ENCODE measurements around the gene SAXO2. TPM values are rescaled to one million over a fixed set of nuclear protein-coding genes. Genes with fewer than 3 reads are reported as not detected.

SAXO2 gene
- polyA plus RNA-seq, 3 donors: not detected

GRCh38 chr15:82303956-82304777, 41.5 kb downstream of the SAXO2 start:
- H3K9me3 ChIP-seq (replicated peaks in 1 of 2; ENCODE audit: control insufficient read depth in 1 of 2, insufficient read depth in 1 of 2, low read length in 2 of 2): no peaks in the 10 kb centered on the region
- no peaks in the 10 kb centered on the region for H4K20me1 ChIP-seq (ENCODE audit: insufficient read depth, low read length)
- Mint-ChIP-seq H3K36me3 (no peaks in the 10 kb centered on the region), H3K9me3 (no peaks in the 10 kb centered on the region), H3K4me1 (no peaks in the 10 kb centered on the region), H3K4me3 (no peak overlapping the region), H3K27ac (peak overlapping the region in 1 of 7 donors; percentile 28), H3K27me3 (ENCODE audit: low read depth in 3 of 3) (peaks cover 0 to 2% (median 0%) of the 10 kb centered on the region in 3 donors)
- no peak overlapping the region for H3K9ac ChIP-seq (ENCODE audit: insufficient read depth, low read length, poor library complexity, severe bottlenecking)
- no peaks in the 10 kb centered on the region for H3K4me1 ChIP-seq (ENCODE audit: control insufficient read depth in 1 of 2, insufficient read depth in 2 of 2, low read length in 2 of 2)
- WGBS (ENCODE audit: insufficient coverage): 87% methylated on average over 4 of the region's 12 CpGs
- DNase-seq: no peak
- intact Hi-C loops (cut with micrococcal nuclease): no loop called here
- H3K79me2 ChIP-seq (ENCODE audit: insufficient read depth, low read length): no peaks in the 10 kb centered on the region
- TF ChIP-seq, protein P1, sequence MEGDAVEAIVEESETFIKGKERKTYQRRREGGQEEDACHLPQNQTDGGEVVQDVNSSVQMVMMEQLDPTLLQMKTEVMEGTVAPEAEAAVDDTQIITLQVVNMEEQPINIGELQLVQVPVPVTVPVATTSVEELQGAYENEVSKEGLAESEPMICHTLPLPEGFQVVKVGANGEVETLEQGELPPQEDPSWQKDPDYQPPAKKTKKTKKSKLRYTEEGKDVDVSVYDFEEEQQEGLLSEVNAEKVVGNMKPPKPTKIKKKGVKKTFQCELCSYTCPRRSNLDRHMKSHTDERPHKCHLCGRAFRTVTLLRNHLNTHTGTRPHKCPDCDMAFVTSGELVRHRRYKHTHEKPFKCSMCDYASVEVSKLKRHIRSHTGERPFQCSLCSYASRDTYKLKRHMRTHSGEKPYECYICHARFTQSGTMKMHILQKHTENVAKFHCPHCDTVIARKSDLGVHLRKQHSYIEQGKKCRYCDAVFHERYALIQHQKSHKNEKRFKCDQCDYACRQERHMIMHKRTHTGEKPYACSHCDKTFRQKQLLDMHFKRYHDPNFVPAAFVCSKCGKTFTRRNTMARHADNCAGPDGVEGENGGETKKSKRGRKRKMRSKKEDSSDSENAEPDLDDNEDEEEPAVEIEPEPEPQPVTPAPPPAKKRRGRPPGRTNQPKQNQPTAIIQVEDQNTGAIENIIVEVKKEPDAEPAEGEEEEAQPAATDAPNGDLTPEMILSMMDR (IDR thresholded peaks at IDR 0.05): no peak
- H3K27ac ChIP-seq (ENCODE audit: low read depth in 1 of 2, low read length in 2 of 2): no peak overlapping the region
- H3K4me2 ChIP-seq (replicated peaks; ENCODE audit: extremely low read depth, low read length, poor library complexity, severe bottlenecking): no peak overlapping the region
- no peak overlapping the region for H3K4me3 ChIP-seq (replicated peaks in 1 of 3; ENCODE audit: low read depth in 2 of 3, low read length in 3 of 3)
- no peaks in the 10 kb centered on the region for H3K27me3 ChIP-seq (ENCODE audit: control insufficient read depth in 2 of 2, insufficient read depth in 2 of 2, low read length in 2 of 2)
- no peaks in the 10 kb centered on the region for H3K36me3 ChIP-seq (replicated peaks in 1 of 2; ENCODE audit: control insufficient read depth in 1 of 2, insufficient read depth in 2 of 2, low read length in 2 of 2)
- H2AFZ ChIP-seq (ENCODE audit: insufficient read depth, low read depth, low read length, poor library complexity, severe bottlenecking): no peak overlapping the region

GRCh38 chr15:82304778-82305090, 42.1 kb downstream of the SAXO2 start:
- Mint-ChIP-seq H3K4me3 (no peak overlapping the region), H3K27me3 (ENCODE audit: low read depth in 3 of 3) (peaks cover 0 to 2% (median 0%) of the 10 kb centered on the region in 3 donors), H3K27ac (peak overlapping the region in 1 of 7 donors; percentile 28), H3K4me1 (no peaks in the 10 kb centered on the region), H3K9me3 (no peaks in the 10 kb centered on the region), H3K36me3 (no peaks in the 10 kb centered on the region)
- TF ChIP-seq, protein P1 (IDR thresholded peaks at IDR 0.05): no peak
- Histone ChIP-seq H3K27me3 (ENCODE audit: control insufficient read depth in 2 of 2, insufficient read depth in 2 of 2, low read length in 2 of 2) (no peaks in the 10 kb centered on the region), H3K27ac (ENCODE audit: low read depth in 1 of 2, low read length in 2 of 2) (no peak overlapping the region), H3K9ac (ENCODE audit: insufficient read depth, low read length, poor library complexity, severe bottlenecking) (no peak overlapping the region), H2AFZ (ENCODE audit: insufficient read depth, low read depth, low read length, poor library complexity, severe bottlenecking) (no peak overlapping the region), H3K79me2 (ENCODE audit: insufficient read depth, low read length) (no peaks in the 10 kb centered on the region), H4K20me1 (ENCODE audit: insufficient read depth, low read length) (no peaks in the 10 kb centered on the region), H3K4me3 (replicated peaks in 1 of 3; ENCODE audit: low read depth in 2 of 3, low read length in 3 of 3) (no peak overlapping the region), H3K4me2 (replicated peaks; ENCODE audit: extremely low read depth, low read length, poor library complexity, severe bottlenecking) (no peak overlapping the region), H3K36me3 (replicated peaks in 1 of 2; ENCODE audit: control insufficient read depth in 1 of 2, insufficient read depth in 2 of 2, low read length in 2 of 2) (no peaks in the 10 kb centered on the region), H3K9me3 (replicated peaks in 1 of 2; ENCODE audit: control insufficient read depth in 1 of 2, insufficient read depth in 1 of 2, low read length in 2 of 2) (no peaks in the 10 kb centered on the region), H3K4me1 (ENCODE audit: control insufficient read depth in 1 of 2, insufficient read depth in 2 of 2, low read length in 2 of 2) (no peaks in the 10 kb centered on the region)
- no peak for DNase-seq
- WGBS (ENCODE audit: insufficient coverage): no CpG with 5 or more reads among the region's 4 CpGs
- intact Hi-C loops (cut with micrococcal nuclease): no loop called here
